ENCODE data around the gene MGMT.

MGMT gene

GRCh38 chr10:129627442-129627841 is 160.4 kb downstream of the MGMT start:
- no peak for DNase-seq (ENCODE audit: low spot score)
- CTCF ChIA-PET: no interaction called here
- POLR2A ChIA-PET (ENCODE audit: low non-redundant PET): no interaction called here
- no peak for TF ChIP-seq CTCF (conservative IDR thresholded peaks at IDR 0.05; ENCODE audit: low read depth)
- H3K27ac ChIP-seq: no peak overlapping the region

- CTCF ChIA-PET: no interaction called here
- no peak for TF ChIP-seq CTCF (conservative IDR thresholded peaks at IDR 0.05; ENCODE audit: low read depth)
- POLR2A ChIA-PET (ENCODE audit: low non-redundant PET): no interaction called here
- no peak for DNase-seq (ENCODE audit: low spot score)
- H3K27ac ChIP-seq: no peak overlapping the region
Measured at GRCh38 chr10:129628823-129629222, 161.8 kb downstream of the MGMT start.

- CTCF ChIA-PET: interaction anchor here (0.6 kb wide), 1 partner anchor 186 kb away, joined by 3 read pairs; no protein-coding TSS in a partner anchor
- POLR2A ChIA-PET (ENCODE audit: low non-redundant PET): no interaction called here
- DNase-seq (ENCODE audit: low spot score): no peak
- TF ChIP-seq CTCF (conservative IDR thresholded peaks at IDR 0.05; ENCODE audit: low read depth): no peak
- H3K27ac ChIP-seq: no peak overlapping the region
Measured at GRCh38 chr10:129629911-129630310, 162.9 kb downstream of the MGMT start.

- no peak for TF ChIP-seq CTCF (conservative IDR thresholded peaks at IDR 0.05; ENCODE audit: low read depth)
- POLR2A ChIA-PET (ENCODE audit: low non-redundant PET): no interaction called here
- no peak for DNase-seq (ENCODE audit: low spot score)
- H3K27ac ChIP-seq: no peak overlapping the region
- CTCF ChIA-PET: no interaction called here
Measured at GRCh38 chr10:129631006-129631405, 164.0 kb downstream of the MGMT start.

- no peak overlapping the region for H3K27ac ChIP-seq
- CTCF ChIA-PET: no interaction called here
- TF ChIP-seq CTCF (conservative IDR thresholded peaks at IDR 0.05; ENCODE audit: low read depth): no peak
- POLR2A ChIA-PET (ENCODE audit: low non-redundant PET): no interaction called here
- no peak for DNase-seq (ENCODE audit: low spot score)
Measured at GRCh38 chr10:129631870-129632623, 165.0 kb downstream of the MGMT start.

GRCh38 chr10:129637010-129637409 is 170.0 kb downstream of the MGMT start:
- DNase-seq (ENCODE audit: low spot score): no peak
- CTCF ChIA-PET: no interaction called here
- POLR2A ChIA-PET (ENCODE audit: low non-redundant PET): no interaction called here
- no peak for TF ChIP-seq CTCF (conservative IDR thresholded peaks at IDR 0.05; ENCODE audit: low read depth)
- H3K27ac ChIP-seq: no peak overlapping the region
